ENCODE data around the gene CORO2A.

The CORO2A gene

DNA sequence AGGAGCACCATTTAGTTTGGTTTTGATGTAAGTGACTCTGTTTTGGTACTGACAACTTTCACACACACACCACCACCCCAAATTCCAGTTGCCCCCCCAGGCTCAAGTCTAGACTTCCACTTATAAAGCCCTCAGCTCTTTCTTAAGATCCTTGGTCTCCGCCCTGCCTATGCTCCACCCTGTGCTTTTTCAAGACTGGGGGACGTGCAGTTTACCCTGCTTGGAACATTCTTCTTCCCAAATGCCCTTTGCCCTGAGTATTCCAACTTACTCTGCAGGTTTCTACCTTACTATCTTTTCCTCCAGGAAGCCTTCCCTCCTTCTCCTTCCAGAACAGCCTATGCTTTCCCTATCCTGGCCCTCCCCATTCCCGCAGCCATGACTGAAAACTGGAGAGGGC is 72.0 kb downstream of the CORO2A start:
- ChIA-PET CTCF (interaction anchor here (0.6 to 1.5 kb wide), 7 partner anchors 9 to 660 kb away, joined by 3 to 4 read pairs (median 3); no protein-coding TSS in a partner anchor), POLR2A (interaction anchor here (0.6 kb wide), 1 partner anchor 327 kb away, joined by 3 read pairs; no protein-coding TSS in a partner anchor)
- TF ChIP-seq ZNF426 (tag by site-specific recombination; IDR thresholded peaks at IDR 0.05), result no peak
- 0 out of 2 replicates have a peak, but pooled peaks have one; percentile 19 for TF ChIP-seq ZNF394 (tag by site-specific recombination; IDR thresholded peaks at IDR 0.05; ENCODE audit: borderline replicate concordance)
- no peak overlapping the region for H3K27ac ChIP-seq (ENCODE audit: extremely low read depth, low read depth, low read length)
- H3K9me3 ChIP-seq (ENCODE audit: control insufficient read depth, insufficient read depth, low read depth, low read length), result no peaks in the 10 kb centered on the region
- H3K4me1 ChIP-seq (ENCODE audit: control insufficient read depth, insufficient read depth, low read length), result no peaks in the 10 kb centered on the region
- H3K4me3 ChIP-seq (ENCODE audit: low read depth, low read length), result no peak overlapping the region
- peaks cover 0 to 5% of the 10 kb centered on the region in 2 experiments; a peak in 2 of 3 replicates for H3K36me3 ChIP-seq (ENCODE audit: control insufficient read depth in 2 of 2, insufficient read depth in 1 of 2, low read length in 2 of 2)

DNA sequence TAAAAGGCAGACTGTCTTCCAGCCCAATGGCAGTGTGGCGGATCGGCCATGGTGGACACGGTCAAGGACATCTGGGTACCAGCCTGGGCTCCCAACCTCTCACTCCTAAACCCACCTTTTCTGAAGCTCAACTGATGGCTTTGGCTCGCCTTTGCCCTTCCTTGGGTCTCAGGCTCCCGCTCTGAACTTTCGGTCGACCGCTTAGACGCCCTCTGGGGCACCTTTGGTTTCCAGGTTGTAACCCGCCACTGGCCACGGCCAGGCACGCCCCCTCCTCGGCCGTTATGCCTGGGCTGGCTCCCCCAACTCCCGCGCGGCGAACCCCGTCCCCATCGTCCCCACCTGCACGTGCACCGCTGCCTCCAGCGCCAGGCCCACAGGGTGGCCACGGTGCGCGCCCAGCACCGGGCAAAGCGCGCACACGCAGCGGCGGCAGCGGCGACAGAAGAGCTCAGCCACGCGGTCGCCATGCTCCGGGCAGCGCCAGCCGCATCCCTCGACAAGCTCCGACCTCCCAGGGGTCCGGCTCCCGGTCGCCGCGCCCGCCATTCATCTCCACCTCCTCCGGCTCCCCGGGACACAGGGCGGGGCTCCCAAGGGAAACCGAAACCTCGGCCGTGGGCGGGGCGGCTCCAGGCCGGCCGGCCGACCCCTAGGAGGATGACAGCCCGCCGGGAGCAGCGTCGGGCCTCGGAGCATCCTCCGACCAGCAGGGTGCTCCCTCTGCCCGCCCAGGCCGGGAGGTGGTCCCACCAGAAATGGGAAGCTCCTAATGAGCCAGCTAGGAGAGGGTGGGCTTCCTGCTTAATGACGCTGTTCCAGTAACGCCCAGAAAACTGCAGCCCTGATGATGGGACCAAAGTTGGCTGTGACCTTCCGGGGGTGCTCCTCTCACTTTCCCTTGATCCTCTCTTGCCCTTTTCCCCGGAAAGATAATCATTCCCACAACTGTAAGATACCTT is 73.5 kb downstream of the CORO2A start, which contains the start of gene TRIM14:
TRIM14 (minus strand) TSS at position 583 of the 962 bp plus-strand sequence; CDS start at position 549, 34 bp downstream.
- peak within 1 kb of the TSS; percentile 55 for H3K4me3 ChIP-seq (ENCODE audit: low read depth, low read length)
- ChIA-PET POLR2A (interaction anchor here (0.9 to 1.6 kb wide), 4 partner anchors 73 to 137 kb away, joined by 3 to 9 read pairs (median 4); partner anchors contain the start of genes CORO2A and TBC1D2), CTCF (interaction anchor here (0.6 to 1.8 kb wide), 11 partner anchors 17 to 155 kb away, joined by 3 to 8 read pairs (median 3); no protein-coding TSS in a partner anchor)
- H3K27ac ChIP-seq (ENCODE audit: extremely low read depth, low read depth, low read length), result peak within 1 kb of the TSS; percentile 50; the same call in 1 of the 2 replicates
- no peaks in the 10 kb centered on the region; a peak in 1 of 3 replicates for H3K36me3 ChIP-seq (ENCODE audit: control insufficient read depth in 2 of 2, insufficient read depth in 1 of 2, low read length in 2 of 2)
- no peaks in the 10 kb centered on the region for H3K9me3 ChIP-seq (ENCODE audit: control insufficient read depth, insufficient read depth, low read depth, low read length)
- H3K4me1 ChIP-seq (ENCODE audit: control insufficient read depth, insufficient read depth, low read length), result no peaks in the 10 kb centered on the region
- peak; percentile 77 for TF ChIP-seq ZNF341 (tag by site-specific recombination; IDR thresholded peaks at IDR 0.05; ENCODE audit: low read depth)
- no peak for TF ChIP-seq ZNF138 (tag by site-specific recombination; IDR thresholded peaks at IDR 0.05; ENCODE audit: borderline replicate concordance)
- TF ChIP-seq ZNF670 (tag by site-specific recombination; IDR thresholded peaks at IDR 0.05; ENCODE audit: low read depth), result no peak
- peak; percentile 80; the same call in 1 of the 2 replicates for TF ChIP-seq ZBTB48 (tag by site-specific recombination; IDR thresholded peaks at IDR 0.05)
- TF ChIP-seq, protein P1, sequence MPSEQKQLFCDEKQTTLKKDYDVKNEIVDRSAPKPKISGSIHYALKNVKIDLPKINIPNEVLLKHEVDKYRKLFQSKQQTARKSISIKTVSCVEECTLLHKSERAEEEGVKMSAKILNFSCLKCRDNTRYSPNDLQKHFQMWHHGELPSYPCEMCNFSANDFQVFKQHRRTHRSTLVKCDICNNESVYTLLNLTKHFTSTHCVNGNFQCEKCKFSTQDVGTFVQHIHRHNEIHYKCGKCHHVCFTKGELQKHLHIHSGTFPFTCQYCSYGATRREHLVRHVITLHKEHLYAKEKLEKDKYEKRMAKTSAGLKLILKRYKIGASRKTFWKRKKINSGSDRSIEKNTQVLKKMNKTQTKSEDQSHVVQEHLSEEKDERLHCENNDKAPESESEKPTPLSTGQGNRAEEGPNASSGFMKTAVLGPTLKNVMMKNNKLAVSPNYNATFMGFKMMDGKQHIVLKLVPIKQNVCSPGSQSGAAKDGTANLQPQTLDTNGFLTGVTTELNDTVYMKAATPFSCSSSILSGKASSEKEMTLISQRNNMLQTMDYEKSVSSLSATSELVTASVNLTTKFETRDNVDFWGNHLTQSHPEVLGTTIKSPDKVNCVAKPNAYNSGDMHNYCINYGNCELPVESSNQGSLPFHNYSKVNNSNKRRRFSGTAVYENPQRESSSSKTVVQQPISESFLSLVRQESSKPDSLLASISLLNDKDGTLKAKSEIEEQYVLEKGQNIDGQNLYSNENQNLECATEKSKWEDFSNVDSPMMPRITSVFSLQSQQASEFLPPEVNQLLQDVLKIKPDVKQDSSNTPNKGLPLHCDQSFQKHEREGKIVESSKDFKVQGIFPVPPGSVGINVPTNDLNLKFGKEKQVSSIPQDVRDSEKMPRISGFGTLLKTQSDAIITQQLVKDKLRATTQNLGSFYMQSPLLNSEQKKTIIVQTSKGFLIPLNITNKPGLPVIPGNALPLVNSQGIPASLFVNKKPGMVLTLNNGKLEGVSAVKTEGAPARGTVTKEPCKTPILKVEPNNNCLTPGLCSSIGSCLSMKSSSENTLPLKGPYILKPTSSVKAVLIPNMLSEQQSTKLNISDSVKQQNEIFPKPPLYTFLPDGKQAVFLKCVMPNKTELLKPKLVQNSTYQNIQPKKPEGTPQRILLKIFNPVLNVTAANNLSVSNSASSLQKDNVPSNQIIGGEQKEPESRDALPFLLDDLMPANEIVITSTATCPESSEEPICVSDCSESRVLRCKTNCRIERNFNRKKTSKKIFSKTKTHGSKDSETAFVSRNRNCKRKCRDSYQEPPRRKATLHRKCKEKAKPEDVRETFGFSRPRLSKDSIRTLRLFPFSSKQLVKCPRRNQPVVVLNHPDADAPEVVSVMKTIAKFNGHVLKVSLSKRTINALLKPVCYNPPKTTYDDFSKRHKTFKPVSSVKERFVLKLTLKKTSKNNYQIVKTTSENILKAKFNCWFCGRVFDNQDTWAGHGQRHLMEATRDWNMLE (tag by site-specific recombination; conservative IDR thresholded peaks at IDR 0.05; ENCODE audit: low read depth), result 0 out of 2 replicates have a peak, but pooled peaks have one; percentile 18
- no peak for TF ChIP-seq SALL2 (tag by site-specific recombination; IDR thresholded peaks at IDR 0.05; ENCODE audit: borderline replicate concordance)
- peak; percentile 73 for TF ChIP-seq ZBTB20 (tag by site-specific recombination; IDR thresholded peaks at IDR 0.05)
- peak; percentile 65; the same call in 1 of the 2 replicates for TF ChIP-seq YY1 (tag by site-specific recombination; IDR thresholded peaks at IDR 0.05)
- no peak for TF ChIP-seq ZSCAN16 (tag by site-specific recombination; IDR thresholded peaks at IDR 0.05)
- TF ChIP-seq ZNF335 (tag by site-specific recombination; conservative IDR thresholded peaks at IDR 0.05), result peak; percentile 65
- TF ChIP-seq ZFP3 (tag by site-specific recombination; IDR thresholded peaks at IDR 0.05; ENCODE audit: low read depth), result no peak
- TF ChIP-seq SETDB1 (IDR thresholded peaks at IDR 0.05; ENCODE audit: insufficient read length, low read length), result no peak
- peak; percentile 68 for TF ChIP-seq ZBTB8A (tag by site-specific recombination; IDR thresholded peaks at IDR 0.05)
- no peak for TF ChIP-seq ZNF274 (IDR thresholded peaks at IDR 0.05; ENCODE audit: low read length)
- TF ChIP-seq ZNF274 (tag by site-specific recombination; IDR thresholded peaks at IDR 0.05; ENCODE audit: borderline replicate concordance), result no peak
- peak; percentile 74 for TF ChIP-seq ZFP69B (tag by site-specific recombination; IDR thresholded peaks at IDR 0.05)
- TF ChIP-seq PRDM1 (tag by site-specific recombination; IDR thresholded peaks at IDR 0.05), result 0 out of 2 replicates have a peak, but pooled peaks have one; percentile 13
- TF ChIP-seq, protein P2, sequence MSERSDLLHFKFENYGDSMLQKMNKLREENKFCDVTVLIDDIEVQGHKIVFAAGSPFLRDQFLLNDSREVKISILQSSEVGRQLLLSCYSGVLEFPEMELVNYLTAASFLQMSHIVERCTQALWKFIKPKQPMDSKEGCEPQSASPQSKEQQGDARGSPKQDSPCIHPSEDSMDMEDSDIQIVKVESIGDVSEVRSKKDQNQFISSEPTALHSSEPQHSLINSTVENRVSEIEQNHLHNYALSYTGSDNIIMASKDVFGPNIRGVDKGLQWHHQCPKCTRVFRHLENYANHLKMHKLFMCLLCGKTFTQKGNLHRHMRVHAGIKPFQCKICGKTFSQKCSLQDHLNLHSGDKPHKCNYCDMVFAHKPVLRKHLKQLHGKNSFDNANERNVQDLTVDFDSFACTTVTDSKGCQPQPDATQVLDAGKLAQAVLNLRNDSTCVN (tag by site-specific recombination; optimal IDR thresholded peaks at IDR 0.05), result peak; percentile 95
- peak; percentile 61; the same call in 1 of the 2 replicates for TF ChIP-seq KLF16 (tag by site-specific recombination; IDR thresholded peaks at IDR 0.05)
- 0 out of 2 replicates have a peak, but pooled peaks have one; percentile 6 for TF ChIP-seq ZNF654 (tag by site-specific recombination; IDR thresholded peaks at IDR 0.05; ENCODE audit: low read depth)
- TF ChIP-seq KLF9 (tag by site-specific recombination; IDR thresholded peaks at IDR 0.05; ENCODE audit: low read depth), result peak; percentile 58; the same call in 1 of the 2 replicates
- TF ChIP-seq, protein P3, sequence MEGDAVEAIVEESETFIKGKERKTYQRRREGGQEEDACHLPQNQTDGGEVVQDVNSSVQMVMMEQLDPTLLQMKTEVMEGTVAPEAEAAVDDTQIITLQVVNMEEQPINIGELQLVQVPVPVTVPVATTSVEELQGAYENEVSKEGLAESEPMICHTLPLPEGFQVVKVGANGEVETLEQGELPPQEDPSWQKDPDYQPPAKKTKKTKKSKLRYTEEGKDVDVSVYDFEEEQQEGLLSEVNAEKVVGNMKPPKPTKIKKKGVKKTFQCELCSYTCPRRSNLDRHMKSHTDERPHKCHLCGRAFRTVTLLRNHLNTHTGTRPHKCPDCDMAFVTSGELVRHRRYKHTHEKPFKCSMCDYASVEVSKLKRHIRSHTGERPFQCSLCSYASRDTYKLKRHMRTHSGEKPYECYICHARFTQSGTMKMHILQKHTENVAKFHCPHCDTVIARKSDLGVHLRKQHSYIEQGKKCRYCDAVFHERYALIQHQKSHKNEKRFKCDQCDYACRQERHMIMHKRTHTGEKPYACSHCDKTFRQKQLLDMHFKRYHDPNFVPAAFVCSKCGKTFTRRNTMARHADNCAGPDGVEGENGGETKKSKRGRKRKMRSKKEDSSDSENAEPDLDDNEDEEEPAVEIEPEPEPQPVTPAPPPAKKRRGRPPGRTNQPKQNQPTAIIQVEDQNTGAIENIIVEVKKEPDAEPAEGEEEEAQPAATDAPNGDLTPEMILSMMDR (tag by site-specific recombination; IDR thresholded peaks at IDR 0.05), result peak; percentile 66
